Loucy (cell line): ENCODE results near the gene KCNMA1.

Experiments used
- EZH2phosphoT487 ChIP-seq: fragments of 200-600 bp; IDR thresholded peaks from 2 replicates; pipeline ENCODE4 v1.6.1; 2018; ENCODE audit warnings: antibody characterized with exemption, mild to moderate bottlenecking, moderate library complexity, borderline replicate concordance
- TF ChIP-seq, protein P1 (sequence below): fragments of 200-600 bp; sonication (generic); conservative IDR thresholded peaks from 2 replicates; pipeline ENCODE4 v1.5.1; 2014; ENCODE audit warnings: mild to moderate bottlenecking, antibody characterized with exemption, low read length

- TF ChIP-seq, protein P1, sequence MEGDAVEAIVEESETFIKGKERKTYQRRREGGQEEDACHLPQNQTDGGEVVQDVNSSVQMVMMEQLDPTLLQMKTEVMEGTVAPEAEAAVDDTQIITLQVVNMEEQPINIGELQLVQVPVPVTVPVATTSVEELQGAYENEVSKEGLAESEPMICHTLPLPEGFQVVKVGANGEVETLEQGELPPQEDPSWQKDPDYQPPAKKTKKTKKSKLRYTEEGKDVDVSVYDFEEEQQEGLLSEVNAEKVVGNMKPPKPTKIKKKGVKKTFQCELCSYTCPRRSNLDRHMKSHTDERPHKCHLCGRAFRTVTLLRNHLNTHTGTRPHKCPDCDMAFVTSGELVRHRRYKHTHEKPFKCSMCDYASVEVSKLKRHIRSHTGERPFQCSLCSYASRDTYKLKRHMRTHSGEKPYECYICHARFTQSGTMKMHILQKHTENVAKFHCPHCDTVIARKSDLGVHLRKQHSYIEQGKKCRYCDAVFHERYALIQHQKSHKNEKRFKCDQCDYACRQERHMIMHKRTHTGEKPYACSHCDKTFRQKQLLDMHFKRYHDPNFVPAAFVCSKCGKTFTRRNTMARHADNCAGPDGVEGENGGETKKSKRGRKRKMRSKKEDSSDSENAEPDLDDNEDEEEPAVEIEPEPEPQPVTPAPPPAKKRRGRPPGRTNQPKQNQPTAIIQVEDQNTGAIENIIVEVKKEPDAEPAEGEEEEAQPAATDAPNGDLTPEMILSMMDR: no peak
- TF ChIP-seq EZH2phosphoT487: no peak
Observed at GRCh38 chr10:77576007-77576367, 61.6 kb downstream of the KCNMA1 start.
